SK-N-SH (cell line): ENCODE data around the gene EFEMP2. TPM values are rescaled to one million over a fixed set of nuclear protein-coding genes. Genes with fewer than 3 reads are reported as not detected.
A peak's percentile ranks its signal among the peaks of the same experiment; 100 is the strongest.

ENCODE experiments used
- CTCF ChIA-PET: fragments of 300-600, 350-600 bp; formaldehyde crosslinking; extraction: SDS; loops from one replicate; lab custom pipeline; 2021; lab: Yijun Ruan, JAX
- POLR2A ChIA-PET: fragments of 350-600 bp; sonication (Branson Sonifier 250); formaldehyde crosslinking; extraction: SDS; loops from one replicate; lab custom pipeline; 2020; ENCODE audit warnings: antibody characterized with exemption, inconsistent platforms; lab: Yijun Ruan, JAX
- DNase-seq: peaks from one replicate; pipeline ENCODE4 v3.0.0; 2012
- H2AFZ ChIP-seq: fragments of 200-600 bp; sonication (generic); 2 replicates; pipeline ENCODE4 v1.8.1; 2016; ENCODE audit warnings: antibody characterized with exemption, mild to moderate bottlenecking, low read depth
- H3F3A ChIP-seq: fragments of 200-600 bp; sonication (generic); replicated peaks from 2 replicates; pipeline ENCODE3; 2016; ENCODE audit warnings: antibody characterized with exemption, mild to moderate bottlenecking; ENCODE audit not compliant: insufficient read depth
- H3K27ac ChIP-seq, 2 experiments: fragments of 200-500 bp in 1 of 2; fragments of 200-600 bp in 1 of 2; sonication (Bioruptor generic) in 1 of 2; sonication (generic), shearing (Covaris generic) in 1 of 2; 2 replicates each; pipeline versions ENCODE4 v1.5.1 to v1.6.1; 2014 to 2016; ENCODE audit warnings: low read depth in 2 of 2, inconsistent platforms in 1 of 2, low read length in 1 of 2, mild to moderate bottlenecking in 1 of 2, mixed read lengths in 1 of 2
- H3K27me3 ChIP-seq: fragments of 200-600 bp; sonication (generic), shearing (Covaris generic); 2 replicates; pipeline ENCODE4 v1.6.1; 2016; ENCODE audit warnings: mixed run types; ENCODE audit not compliant: insufficient read depth
- H3K36me3 ChIP-seq, 2 experiments: fragments of 200-500 bp in 1 of 2; fragments of 200-600 bp in 1 of 2; sonication (Bioruptor generic) in 1 of 2; sonication (generic) in 1 of 2; replicated peaks in 1 of 2; 2 replicates each; pipeline versions ENCODE3 to v1.5.1; 2014 to 2016; ENCODE audit warnings: low read length in 1 of 2, mild to moderate bottlenecking in 1 of 2; ENCODE audit not compliant: insufficient read depth in 2 of 2, control insufficient read depth in 1 of 2
- H3K4me1 ChIP-seq, 2 experiments: fragments of 200-500 bp in 1 of 2; fragments of 200-600 bp in 1 of 2; sonication (Bioruptor generic) in 1 of 2; sonication (generic), shearing (Covaris generic) in 1 of 2; 2 replicates each; pipeline versions ENCODE4 v1.5.1 to v1.6.1; 2014 to 2016; ENCODE audit warnings: low read depth in 1 of 2, low read length in 1 of 2, mixed run types in 1 of 2; ENCODE audit not compliant: insufficient read depth in 2 of 2, control insufficient read depth in 1 of 2
- H3K4me2 ChIP-seq: fragments of 200-600 bp; sonication (generic), shearing (Covaris generic); 2 replicates; pipeline ENCODE4 v1.6.1; 2017; ENCODE audit warnings: mixed run types
- H3K4me3 ChIP-seq, 2 experiments: fragments of 200-500 bp in 1 of 2; fragments of 200-600 bp in 1 of 2; sonication (Bioruptor generic) in 1 of 2; sonication (generic), shearing (Covaris generic) in 1 of 2; 2 replicates each; pipeline versions ENCODE4 v1.5.1 to v1.8.1; 2014 to 2016; ENCODE audit warnings: low read depth in 2 of 2, inconsistent platforms in 1 of 2, low read length in 1 of 2, mild to moderate bottlenecking in 1 of 2, mixed read lengths in 1 of 2, moderate library complexity in 1 of 2
- H3K79me2 ChIP-seq: fragments of 200-600 bp; sonication (generic); 2 replicates; pipeline ENCODE4 v1.8.1; 2017; ENCODE audit warnings: mild to moderate bottlenecking; ENCODE audit not compliant: insufficient read depth
- H3K9ac ChIP-seq: fragments of 200-600 bp; sonication (generic); 2 replicates; pipeline ENCODE4 v1.6.1; 2017; ENCODE audit warnings: mixed run types
- H3K9me2 ChIP-seq: fragments of 200-600 bp; sonication (generic); 2 replicates; pipeline ENCODE4 v1.6.1; 2017; ENCODE audit warnings: mixed run types
- H3K9me3 ChIP-seq: fragments of 200-600 bp; sonication (generic); 2 replicates; pipeline ENCODE4 v1.6.1; 2017; ENCODE audit warnings: mixed run types, mild to moderate bottlenecking, moderate library complexity
- H4K20me1 ChIP-seq: fragments of 200-600 bp; sonication (generic); 2 replicates; pipeline ENCODE4 v1.6.1; 2017; ENCODE audit warnings: mild to moderate bottlenecking, mixed run types; ENCODE audit not compliant: insufficient read depth
- CHD2 ChIP-seq: fragments of 150-350 bp; IDR thresholded peaks from 2 replicates; pipeline ENCODE4 v1.6.1; 2018; ENCODE audit warnings: low read length; ENCODE audit not compliant: partially characterized antibody
- CTCF ChIP-seq: fragments of 200-600 bp; sonication (generic); IDR thresholded peaks from 2 replicates; pipeline ENCODE4 v1.6.1; 2017; ENCODE audit warnings: antibody characterized with exemption, mild to moderate bottlenecking, moderate library complexity
- EZH2phosphoT487 ChIP-seq: fragments of 200-600 bp; sonication (generic); IDR thresholded peaks from 2 replicates; pipeline ENCODE4 v1.6.1; 2017; ENCODE audit warnings: low read depth, mixed run types, mild to moderate bottlenecking, antibody characterized with exemption, moderate library complexity, borderline replicate concordance
- FOSL2 ChIP-seq: IDR thresholded peaks from 2 replicates; pipeline ENCODE4 v1.4.0; 2012; ENCODE audit warnings: low read depth, mild to moderate bottlenecking, moderate library complexity, borderline replicate concordance
- FOXJ3 ChIP-seq: sonication (generic); formaldehyde crosslinking; IDR thresholded peaks from 2 replicates; pipeline ENCODE4 v1.5.1; 2020; ENCODE audit warnings: mild to moderate bottlenecking, missing genetic modification reagents
- FOXM1 ChIP-seq: IDR thresholded peaks from 2 replicates; pipeline ENCODE4 v1.4.0; 2012; ENCODE audit warnings: low read depth, mild to moderate bottlenecking
- GABPA ChIP-seq: IDR thresholded peaks from 2 replicates; pipeline ENCODE4 v1.4.0; 2012; ENCODE audit warnings: low read depth, mild to moderate bottlenecking
- GATA2 ChIP-seq: sonication (generic); formaldehyde crosslinking; IDR thresholded peaks from 2 replicates; pipeline ENCODE4 v1.5.0; 2020; ENCODE audit warnings: mild to moderate bottlenecking, missing genetic modification reagents
- JUND ChIP-seq: IDR thresholded peaks from 2 replicates; pipeline ENCODE4 v1.4.0; 2012
- MAX ChIP-seq: IDR thresholded peaks from 2 replicates; pipeline ENCODE4 v1.4.0; 2012; ENCODE audit warnings: low read depth
- MEF2A ChIP-seq: IDR thresholded peaks from 2 replicates; pipeline ENCODE4 v1.4.0; 2012; ENCODE audit warnings: low read depth, borderline replicate concordance
- MXI1 ChIP-seq: IDR thresholded peaks from 2 replicates; pipeline ENCODE4 v1.6.1; 2012; ENCODE audit warnings: mild to moderate bottlenecking, low read depth, low read length, improper control_type of control experiment
- NFIC ChIP-seq: IDR thresholded peaks from 2 replicates; pipeline ENCODE4 v1.4.0; 2012; ENCODE audit warnings: borderline replicate concordance
- NRF1 ChIP-seq: IDR thresholded peaks from 2 replicates; pipeline ENCODE4 v1.6.1; 2012; ENCODE audit warnings: low read depth, mild to moderate bottlenecking, low read length
- PBX3 ChIP-seq: IDR thresholded peaks from 2 replicates; pipeline ENCODE4; 2012
- RAD21 ChIP-seq: IDR thresholded peaks from 2 replicates; pipeline ENCODE4 v1.6.1; 2012; ENCODE audit warnings: mild to moderate bottlenecking, low read length
- REST ChIP-seq: IDR thresholded peaks from 2 replicates; pipeline ENCODE4 v1.6.1; 2012; ENCODE audit warnings: mild to moderate bottlenecking, low read depth, low read length, moderate library complexity
- RXRA ChIP-seq: IDR thresholded peaks from 2 replicates; pipeline ENCODE4 v1.4.0; 2012; ENCODE audit warnings: low read depth, mild to moderate bottlenecking, borderline replicate concordance
- SMC3 ChIP-seq: IDR thresholded peaks from 2 replicates; pipeline ENCODE4 v1.6.1; 2012; ENCODE audit warnings: low read depth, low read length, improper control_type of control experiment
- TAF1 ChIP-seq: IDR thresholded peaks from 2 replicates; pipeline ENCODE4 v1.6.1; 2012; ENCODE audit warnings: low read depth, mild to moderate bottlenecking, low read length, moderate library complexity, borderline replicate concordance
- TCF12 ChIP-seq: IDR thresholded peaks from 2 replicates; pipeline ENCODE4 v1.4.0; 2012
- TEAD4 ChIP-seq: IDR thresholded peaks from 2 replicates; pipeline ENCODE4 v1.4.0; 2012; ENCODE audit warnings: mild to moderate bottlenecking, borderline replicate concordance; ENCODE audit not compliant: insufficient read depth
- USF1 ChIP-seq: IDR thresholded peaks from 2 replicates; pipeline ENCODE4 v1.4.0; 2012; ENCODE audit warnings: low read depth, borderline replicate concordance
- USF2 ChIP-seq: fragments of 150-350 bp; IDR thresholded peaks from 2 replicates; pipeline ENCODE4 v1.6.1; 2017; ENCODE audit warnings: antibody characterized with exemption, low read length, low read depth, borderline replicate concordance
- WGBS: methylation state at CpG from one replicate; pipeline ENCODE4 v1.1.6; 2017; ENCODE audit warnings: low lambda C conversion rate; 5-methylcytosine and 5-hydroxymethylcytosine counted together
- polyA plus RNA-seq, 3 experiments: library from polyadenylated mRNA; depleted of rRNA; stranded (reverse); fragments of >200 nt; gene quantifications; 2 replicates each; pipeline ENCODE4 v1.2.3, GENCODE V29; 2012

EFEMP2 gene
- polyA plus RNA-seq, 1 of the 3 experiments (the other 2 are of a cell fraction) = 203 TPM

GRCh38 chr11:65860278-65861164 lies 12.1 kb downstream of the EFEMP2 start, which contains the start of gene MUS81:
MUS81 (plus strand) TSS chr11:65860433; CDS start chr11:65860754, 321 bp downstream.
- no peaks in the 10 kb centered on the region for H3K9me3 ChIP-seq
- no peaks in the 10 kb centered on the region for H3K27me3 ChIP-seq
- peak within 1 kb of the TSS; percentile 99 for H3K4me2 ChIP-seq
- H4K20me1 ChIP-seq = peaks cover 21% of the 10 kb centered on the region
- WGBS = 0% methylated on average over 6 of the region's 78 CpGs
- peaks cover 43% of the 10 kb centered on the region for H3F3A ChIP-seq
- H3K79me2 ChIP-seq = peaks cover 65% of the 10 kb centered on the region
- peak within 1 kb of the TSS; percentile 86 for H3K9ac ChIP-seq
- H3K4me3 ChIP-seq = peak within 1 kb of the TSS; percentile 97 to 99
- POLR2A ChIA-PET = interaction anchor here (0.6 to 5.0 kb wide), 14 partner anchors 9 to 1082 kb away, joined by 3 to 59 read pairs (median 5); partner anchors contain the start of genes BANF1, CCDC85B, CTSW and EIF1AD
- peak within 1 kb of the TSS; percentile 93 for H3K27ac ChIP-seq
- peaks cover 10 to 27% of the 10 kb centered on the region in 2 experiments for H3K4me1 ChIP-seq
- no peaks in the 10 kb centered on the region for H3K9me2 ChIP-seq
- peak within 1 kb of the TSS; percentile 69; the same call in 1 of the 2 replicates for H2AFZ ChIP-seq
- CTCF ChIA-PET = interaction anchor here (0.7 to 18.4 kb wide), 26 partner anchors 10 to 319 kb away, joined by 3 to 374 read pairs (median 4); partner anchors contain the start of genes BANF1, C11orf68, CCDC85B and CTSW
- peak; percentile 94 for DNase-seq
- peaks cover 23 to 51% of the 10 kb centered on the region in 2 experiments for H3K36me3 ChIP-seq
- TF ChIP-seq SMC3 (no peak), GATA2 (CRISPR knock-in tag) (no peak), NRF1 (no peak), CTCF (peak; percentile 91), TEAD4 (no peak), GABPA (peak; percentile 84), TAF1 (peak; percentile 69), REST (peak; percentile 44; the same call in 1 of the 2 replicates), FOXM1 (no peak), MAX (peak; percentile 89), USF1 (peak; percentile 51; the same call in 1 of the 2 replicates), PBX3 (peak; percentile 84), CHD2 (peak; percentile 82), USF2 (no peak), MEF2A (no peak), FOSL2 (no peak), RAD21 (no peak), FOXJ3 (CRISPR knock-in tag) (no peak), RXRA (no peak), TCF12 (peak; percentile 54; the same call in 1 of the 2 replicates), EZH2phosphoT487 (no peak), JUND (no peak), NFIC (peak; percentile 89), MXI1 (peak; percentile 62; the same call in 1 of the 2 replicates)
